Osteocyte (in vitro differentiated cells): ENCODE data around the gene TBXAS1. TPM values are rescaled to one million over a fixed set of nuclear protein-coding genes. Genes with fewer than 3 reads are reported as not detected.

Source experiments
- DNase-seq: peaks from one replicate; pipeline ENCODE4 v3.0.0; 2021; ENCODE audit warnings: mixed read lengths; ENCODE audit not compliant: unreplicated experiment; ENCODE audit errors: extremely low spot score
- H3K27ac Mint-ChIP-seq: one replicate; pipeline ENCODE4 v1.8.0; 2021; ENCODE audit warnings: mild to moderate bottlenecking, mixed read lengths; ENCODE audit not compliant: unreplicated experiment
- H3K27me3 Mint-ChIP-seq: one replicate; pipeline ENCODE4 v1.8.0; 2021; ENCODE audit warnings: mixed read lengths; ENCODE audit not compliant: unreplicated experiment
- H3K36me3 Mint-ChIP-seq: one replicate; pipeline ENCODE4 v1.8.0; 2021; ENCODE audit warnings: mixed read lengths; ENCODE audit not compliant: unreplicated experiment
- H3K4me1 Mint-ChIP-seq: one replicate; pipeline ENCODE4 v1.8.0; 2021; ENCODE audit warnings: mixed read lengths; ENCODE audit not compliant: unreplicated experiment
- H3K4me3 Mint-ChIP-seq: one replicate; pipeline ENCODE4 v1.8.0; 2021; ENCODE audit warnings: mild to moderate bottlenecking, moderate library complexity, mixed read lengths; ENCODE audit not compliant: unreplicated experiment
- H3K9me3 Mint-ChIP-seq: one replicate; pipeline ENCODE4 v1.8.0; 2021; ENCODE audit warnings: mixed read lengths; ENCODE audit not compliant: unreplicated experiment
- total RNA-seq: library from RNA; stranded (reverse); gene quantifications from 2 replicates; pipeline ENCODE4 v1.2.1, GENCODE V29; 2021
- TF ChIP-seq, protein P1 (sequence below): fragments of 200-600 bp; sonication (generic); IDR thresholded peaks from 2 replicates; pipeline ENCODE4 v1.5.0; 2021; ENCODE audit warnings: antibody characterized with exemption, mild to moderate bottlenecking, moderate library complexity

The TBXAS1 gene
- total RNA-seq, 1 donor from 2014 or later: 3.5 TPM

DNA sequence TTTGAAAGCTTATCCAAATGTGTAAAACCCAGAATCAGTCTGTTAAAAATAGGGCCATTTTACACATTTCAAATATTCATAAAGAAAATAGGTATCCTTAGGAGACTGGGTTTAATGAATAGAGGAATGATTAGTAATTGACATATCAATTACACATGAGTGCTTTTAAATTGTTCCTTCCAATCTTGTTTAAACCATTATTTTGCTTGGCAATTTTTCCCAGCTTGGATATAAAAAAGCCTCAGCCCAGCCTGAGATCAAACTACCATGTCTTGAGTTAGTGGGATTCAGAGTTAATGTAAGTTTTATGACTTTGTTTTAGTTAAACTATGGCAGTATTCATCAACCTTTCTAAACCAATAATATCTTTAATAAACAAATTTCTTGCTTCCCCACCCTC, 205.4 kb downstream of the TBXAS1 start:
- peaks cover 18% of the 10 kb centered on the region for H3K4me1 Mint-ChIP-seq
- no peak for DNase-seq
- no peak overlapping the region for H3K4me3 Mint-ChIP-seq
- H3K9me3 Mint-ChIP-seq: no peaks in the 10 kb centered on the region
- H3K27ac Mint-ChIP-seq: no peak overlapping the region
- no peaks in the 10 kb centered on the region for H3K27me3 Mint-ChIP-seq
- TF ChIP-seq, protein P1, sequence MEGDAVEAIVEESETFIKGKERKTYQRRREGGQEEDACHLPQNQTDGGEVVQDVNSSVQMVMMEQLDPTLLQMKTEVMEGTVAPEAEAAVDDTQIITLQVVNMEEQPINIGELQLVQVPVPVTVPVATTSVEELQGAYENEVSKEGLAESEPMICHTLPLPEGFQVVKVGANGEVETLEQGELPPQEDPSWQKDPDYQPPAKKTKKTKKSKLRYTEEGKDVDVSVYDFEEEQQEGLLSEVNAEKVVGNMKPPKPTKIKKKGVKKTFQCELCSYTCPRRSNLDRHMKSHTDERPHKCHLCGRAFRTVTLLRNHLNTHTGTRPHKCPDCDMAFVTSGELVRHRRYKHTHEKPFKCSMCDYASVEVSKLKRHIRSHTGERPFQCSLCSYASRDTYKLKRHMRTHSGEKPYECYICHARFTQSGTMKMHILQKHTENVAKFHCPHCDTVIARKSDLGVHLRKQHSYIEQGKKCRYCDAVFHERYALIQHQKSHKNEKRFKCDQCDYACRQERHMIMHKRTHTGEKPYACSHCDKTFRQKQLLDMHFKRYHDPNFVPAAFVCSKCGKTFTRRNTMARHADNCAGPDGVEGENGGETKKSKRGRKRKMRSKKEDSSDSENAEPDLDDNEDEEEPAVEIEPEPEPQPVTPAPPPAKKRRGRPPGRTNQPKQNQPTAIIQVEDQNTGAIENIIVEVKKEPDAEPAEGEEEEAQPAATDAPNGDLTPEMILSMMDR: no peak
- H3K36me3 Mint-ChIP-seq: peaks cover 51% of the 10 kb centered on the region

DNA sequence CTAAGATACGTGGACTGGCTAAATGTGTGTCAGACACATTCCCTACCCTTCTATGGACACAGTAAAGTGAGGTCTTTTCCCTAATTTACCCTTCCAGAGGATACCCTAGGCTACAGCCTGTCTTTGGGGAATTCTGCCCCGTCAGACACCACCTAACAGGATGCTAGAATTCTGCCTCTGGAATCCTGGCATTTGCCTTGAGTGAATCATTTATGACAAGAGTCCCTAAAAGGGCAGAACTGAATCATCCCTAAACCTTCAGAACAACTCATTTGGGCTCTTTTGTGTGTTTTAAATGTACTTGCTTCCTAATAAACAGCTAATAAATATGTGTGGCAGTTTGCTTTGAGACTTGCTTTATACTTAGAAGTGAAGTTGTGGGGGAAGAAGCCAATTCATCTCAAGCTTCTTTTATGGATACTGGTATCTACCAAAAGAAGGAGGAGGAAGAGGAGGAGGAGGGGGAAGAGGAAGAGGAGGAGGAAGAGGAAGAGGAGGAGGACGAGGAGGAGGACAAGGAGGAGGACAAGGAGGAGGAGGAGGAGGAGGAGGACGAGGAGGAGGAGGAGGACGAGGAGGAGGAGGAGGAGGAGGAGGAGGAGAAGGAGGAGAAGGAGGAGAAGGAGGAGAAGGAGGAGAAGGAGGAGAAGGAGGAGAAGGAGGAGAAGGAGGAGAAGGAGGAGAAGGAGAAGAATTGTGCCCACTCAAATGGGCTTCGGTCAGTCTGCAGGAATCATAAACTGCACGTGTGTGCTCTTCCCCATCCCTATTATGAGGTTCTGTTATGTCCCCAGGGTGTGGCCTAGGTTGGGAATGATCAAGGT, 206.5 kb downstream of the TBXAS1 start:
- Mint-ChIP-seq H3K4me1 (peaks cover 23% of the 10 kb centered on the region), H3K9me3 (no peaks in the 10 kb centered on the region), H3K36me3 (peaks cover 44% of the 10 kb centered on the region), H3K27me3 (no peaks in the 10 kb centered on the region), H3K4me3 (no peak overlapping the region), H3K27ac (peak overlapping the region; percentile 69)
- TF ChIP-seq, protein P1: no peak
- no peak for DNase-seq

DNA sequence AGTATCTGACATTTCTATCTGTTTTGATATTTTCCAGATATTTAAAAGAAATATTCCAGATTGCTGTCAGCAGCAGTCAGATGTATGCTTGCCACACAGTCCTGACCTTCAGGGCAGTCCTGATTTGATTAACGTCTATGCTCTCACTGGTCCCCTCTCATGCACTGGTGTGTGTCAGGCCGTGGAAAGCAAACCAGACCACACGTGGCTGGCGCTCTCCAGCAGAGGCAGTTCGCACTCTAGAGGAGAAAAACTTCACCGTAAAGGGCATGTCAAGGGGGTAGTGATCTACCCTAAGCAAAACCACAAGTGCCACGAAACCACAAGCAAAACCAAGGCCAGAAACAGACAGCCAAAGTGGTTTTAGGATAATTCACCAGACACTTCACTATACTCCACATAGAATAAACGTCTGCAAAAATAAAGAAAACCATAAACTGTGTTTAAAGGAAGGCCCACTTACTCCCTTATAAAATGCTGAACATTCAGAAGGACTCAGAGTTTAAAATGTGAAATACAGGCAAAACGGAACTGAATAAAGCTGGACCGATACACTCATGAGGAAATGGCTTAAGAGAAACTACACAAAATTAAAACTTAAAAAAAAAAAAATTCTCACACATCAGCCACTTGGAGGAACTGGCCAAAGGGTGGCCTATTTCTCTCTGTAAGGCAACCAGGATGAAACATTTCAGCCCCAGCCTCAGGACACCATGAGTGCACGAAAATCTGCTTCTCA, 207.3 kb downstream of the TBXAS1 start:
- peaks cover 45% of the 10 kb centered on the region for H3K36me3 Mint-ChIP-seq
- no peaks in the 10 kb centered on the region for H3K9me3 Mint-ChIP-seq
- peak; percentile 38 for DNase-seq
- H3K4me3 Mint-ChIP-seq: no peak overlapping the region
- H3K27ac Mint-ChIP-seq: no peak overlapping the region
- H3K27me3 Mint-ChIP-seq: no peaks in the 10 kb centered on the region
- H3K4me1 Mint-ChIP-seq: peaks cover 27% of the 10 kb centered on the region
- TF ChIP-seq, protein P1: no peak

DNA sequence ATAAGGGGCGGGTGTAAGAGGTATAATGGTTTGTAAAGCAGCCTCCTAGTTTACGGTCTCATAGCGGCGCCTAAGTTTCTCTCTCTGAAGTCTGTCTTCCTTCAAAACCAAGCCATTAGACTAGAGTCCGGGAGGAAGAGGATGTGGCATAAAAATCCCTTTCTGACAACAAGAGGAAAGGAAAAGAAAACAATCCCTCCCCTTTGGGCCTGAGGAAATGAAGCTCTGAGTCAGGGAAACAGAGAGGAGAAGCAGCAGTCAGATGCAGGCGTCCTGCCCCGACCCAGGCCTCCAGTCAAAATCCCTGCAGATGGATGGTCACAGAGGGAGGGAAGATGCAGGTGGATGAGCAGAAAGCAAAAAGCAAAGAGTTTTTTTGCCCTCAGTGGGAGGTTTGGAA, 210.0 kb downstream of the TBXAS1 start:
- Mint-ChIP-seq H3K27me3 (no peaks in the 10 kb centered on the region), H3K27ac (peak overlapping the region; percentile 48), H3K9me3 (no peaks in the 10 kb centered on the region), H3K4me1 (peaks cover 38% of the 10 kb centered on the region), H3K36me3 (peaks cover 38% of the 10 kb centered on the region), H3K4me3 (no peak overlapping the region)
- TF ChIP-seq, protein P1: no peak
- peak; percentile 53 for DNase-seq

DNA sequence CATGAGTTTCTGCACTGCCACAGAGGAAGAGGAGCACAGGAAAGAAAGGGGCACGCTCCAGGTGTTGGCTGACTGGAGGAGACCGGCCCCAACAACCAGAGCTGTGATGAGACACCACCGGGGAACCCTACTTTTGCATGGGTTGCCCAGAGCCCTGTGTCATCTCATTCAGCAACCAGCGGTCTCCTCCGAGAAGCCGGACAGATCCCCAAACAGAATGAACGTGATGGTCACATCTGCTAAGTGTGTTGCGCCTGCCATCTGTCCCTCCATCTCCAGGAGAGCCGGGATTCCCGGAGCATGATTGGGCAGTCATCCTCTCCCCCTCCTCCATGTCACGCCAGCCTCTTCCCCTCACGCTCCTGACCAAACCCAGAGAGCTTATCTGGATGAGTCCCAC, 210.8 kb downstream of the TBXAS1 start:
- TF ChIP-seq, protein P1: no peak
- Mint-ChIP-seq H3K4me1 (peaks cover 39% of the 10 kb centered on the region), H3K4me3 (no peak overlapping the region), H3K27ac (no peak overlapping the region), H3K9me3 (no peaks in the 10 kb centered on the region), H3K36me3 (peaks cover 38% of the 10 kb centered on the region), H3K27me3 (no peaks in the 10 kb centered on the region)
- DNase-seq: peak; percentile 46
